T-helper 17 cell (primary cell): Measurements from ENCODE around the gene GUCA1A. TPM values are rescaled to one million over a fixed set of nuclear protein-coding genes. Genes with fewer than 3 reads are reported as not detected.
A peak's percentile ranks its signal among the peaks of the same experiment; 100 is the strongest.
"Not testable (repeated sequence)": the region's sequence is repeated elsewhere in the genome, so short reads cannot be mapped to it uniquely, and the experiment has no call there.

Source experiments
- ATAC-seq: fragments of 150-1000 bp; cut with Tn5 transposase; 2 replicates; pipeline ENCODE4 v1.10.0; 2021; ENCODE audit warnings: mild to moderate bottlenecking, moderate library complexity
- DNase-seq, 3 donors: peaks; one replicate each; pipeline versions ENCODE4 v3.0.0 to v3.0.0-alpha.2; 2020 to 2021
- H3K9me3 ChIP-seq: one replicate; pipeline ENCODE4 v1.7.0; 2013; ENCODE audit warnings: low read length, mild to moderate bottlenecking; ENCODE audit not compliant: control insufficient read depth, poor library complexity, severe bottlenecking
- H3K27ac Mint-ChIP-seq: one replicate; pipeline ENCODE4 v1.8.0; 2022; ENCODE audit warnings: mild to moderate bottlenecking, moderate library complexity, mixed read lengths
- H3K27me3 Mint-ChIP-seq: one replicate; pipeline ENCODE4 v1.8.0; 2022; ENCODE audit warnings: mixed read lengths
- H3K36me3 Mint-ChIP-seq: one replicate; pipeline ENCODE4 v1.8.0; 2022; ENCODE audit warnings: low read depth, mixed read lengths
- H3K4me1 Mint-ChIP-seq: one replicate; pipeline ENCODE4 v1.8.0; 2022; ENCODE audit warnings: mild to moderate bottlenecking, mixed read lengths
- H3K4me3 Mint-ChIP-seq: one replicate; pipeline ENCODE4 v1.8.0; 2022; ENCODE audit warnings: mild to moderate bottlenecking, moderate library complexity, mixed read lengths
- total RNA-seq, 4 donors: library from RNA in 2 of 4; stranded (reverse) in 2 of 4; gene quantifications; one replicate each; pipeline ENCODE4 v1.2.3 and lab custom pipeline; 2022 to 2026

GUCA1A gene
- total RNA-seq, 2 donors from 2014 or later = not detected

- peaks cover 2% of the 10 kb centered on the region for H3K36me3 Mint-ChIP-seq
- ATAC-seq (no peak), DNase-seq (no peak)
- H3K4me3 Mint-ChIP-seq = no peak overlapping the region
- peaks cover 6% of the 10 kb centered on the region for H3K4me1 Mint-ChIP-seq
- H3K27ac Mint-ChIP-seq = no peak overlapping the region
- H3K27me3 Mint-ChIP-seq = peaks cover 38% of the 10 kb centered on the region
- no peaks in the 10 kb centered on the region for H3K9me3 ChIP-seq
Observed at GRCh38 chr6:42138190-42138589, 35.0 kb upstream of the GUCA1A start.

GRCh38 chr6:42138630-42139619 lies 34.2 kb upstream of the GUCA1A start:
- no peak for DNase-seq
- Mint-ChIP-seq H3K27me3 (peaks cover 44% of the 10 kb centered on the region), H3K4me1 (peaks cover 6% of the 10 kb centered on the region), H3K27ac (no peak overlapping the region), H3K36me3 (peaks cover 5% of the 10 kb centered on the region), H3K4me3 (no peak overlapping the region)
- ATAC-seq = no peak
- H3K9me3 ChIP-seq = no peaks in the 10 kb centered on the region

DNA sequence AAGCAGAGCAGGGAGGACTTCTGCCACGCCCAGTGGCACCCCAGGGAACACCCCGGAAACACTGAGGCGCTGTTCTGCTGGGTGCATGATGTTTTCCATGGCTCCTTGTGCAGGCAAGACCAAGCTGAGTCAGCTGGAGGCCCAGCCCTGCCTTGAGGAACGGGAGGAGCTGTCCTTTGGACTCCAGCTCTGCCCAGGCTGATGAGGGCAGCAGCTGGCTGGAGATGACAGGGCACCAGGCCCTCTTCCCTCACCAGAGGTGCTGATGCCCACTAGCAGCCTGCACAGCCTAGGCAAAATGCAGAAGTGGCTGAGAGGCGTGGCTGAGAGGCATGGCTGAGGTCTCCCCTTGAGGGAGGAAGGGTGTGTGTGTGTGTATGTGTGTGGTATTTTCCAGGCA lies 33.1 kb upstream of the GUCA1A start:
- H3K9me3 ChIP-seq = no peaks in the 10 kb centered on the region
- peaks cover 6% of the 10 kb centered on the region for H3K4me1 Mint-ChIP-seq
- no peak for DNase-seq
- H3K27me3 Mint-ChIP-seq = peaks cover 44% of the 10 kb centered on the region
- H3K4me3 Mint-ChIP-seq = no peak overlapping the region
- no peak for ATAC-seq
- H3K27ac Mint-ChIP-seq = no peak overlapping the region
- H3K36me3 Mint-ChIP-seq = peaks cover 6% of the 10 kb centered on the region

DNA sequence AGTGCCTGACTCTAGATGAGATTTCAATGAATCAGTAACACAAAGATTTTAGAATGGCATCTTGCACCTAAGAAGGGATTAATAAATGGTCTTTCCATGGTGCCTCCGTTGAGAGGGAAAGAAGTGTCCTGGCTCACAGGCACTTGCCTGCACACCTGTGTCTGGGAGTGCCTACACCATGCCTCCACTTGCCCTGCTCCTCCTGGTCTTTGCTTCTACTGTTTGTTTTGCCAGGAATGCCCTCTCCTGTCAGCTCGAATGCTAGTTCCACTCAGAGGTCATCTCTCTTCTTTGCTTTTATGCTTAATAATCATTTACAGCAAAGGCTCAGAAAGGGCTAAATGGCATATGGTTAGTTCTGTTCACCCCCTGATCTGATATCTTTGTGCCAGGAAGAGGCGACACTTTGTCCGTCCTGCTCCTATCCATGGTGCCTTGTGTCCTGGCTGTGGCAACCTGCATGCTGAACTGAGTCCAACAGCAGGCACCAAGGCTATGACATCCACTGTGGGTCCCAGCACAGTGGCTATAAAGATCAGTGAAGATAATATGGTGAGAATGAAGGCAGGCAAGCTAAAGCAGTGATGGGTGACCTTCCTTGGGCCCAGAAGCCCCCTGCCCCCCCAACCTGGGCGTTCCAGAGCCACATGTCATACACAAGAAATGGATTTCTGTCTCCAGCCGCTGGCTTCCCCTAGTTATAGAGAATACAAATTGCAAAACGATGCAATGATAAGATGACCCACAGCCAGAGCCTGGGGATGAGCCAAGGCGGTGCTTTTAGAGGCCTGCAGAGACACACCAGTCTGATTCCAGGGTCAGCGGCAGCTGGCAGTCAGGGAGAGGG lies 32.2 kb upstream of the GUCA1A start:
- H3K9me3 ChIP-seq = no peaks in the 10 kb centered on the region
- ATAC-seq (no peak), DNase-seq (no peak)
- Mint-ChIP-seq H3K27ac (no peak overlapping the region), H3K4me3 (peak overlapping the region; percentile 15), H3K36me3 (peaks cover 6% of the 10 kb centered on the region), H3K27me3 (peaks cover 49% of the 10 kb centered on the region), H3K4me1 (peaks cover 6% of the 10 kb centered on the region)

DNA sequence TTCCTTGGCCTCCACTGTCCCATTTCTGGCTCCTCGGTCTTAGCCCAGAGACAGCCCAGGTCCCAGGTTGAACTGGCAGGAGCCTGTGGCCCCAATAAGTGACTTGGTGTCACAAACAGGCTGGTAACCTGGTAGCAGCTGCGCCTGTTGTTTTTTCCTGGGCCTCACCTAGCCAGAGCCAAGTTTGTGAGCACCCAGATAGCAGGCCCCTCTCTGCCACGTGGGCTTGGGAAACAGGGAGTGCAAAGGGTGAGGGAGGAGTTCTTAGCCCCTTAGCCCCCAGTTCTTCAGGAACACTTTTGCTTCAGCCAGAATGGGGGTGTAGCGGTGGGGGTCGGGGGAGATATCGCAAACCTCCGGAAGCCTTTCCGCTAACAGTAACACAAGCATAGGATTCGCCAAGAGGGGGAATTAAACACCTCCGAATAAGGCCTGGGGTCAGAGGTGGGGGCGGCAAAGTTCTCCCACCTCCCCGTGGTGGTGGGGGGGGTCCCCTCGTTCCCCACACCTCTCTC lies 31.5 kb upstream of the GUCA1A start:
- H3K9me3 ChIP-seq = no peaks in the 10 kb centered on the region
- no peak overlapping the region for H3K27ac Mint-ChIP-seq
- peaks cover 2% of the 10 kb centered on the region for H3K4me1 Mint-ChIP-seq
- ATAC-seq (no peak), DNase-seq (no peak)
- H3K27me3 Mint-ChIP-seq = peaks cover 45% of the 10 kb centered on the region
- H3K4me3 Mint-ChIP-seq = peak overlapping the region; percentile 41
- peaks cover 6% of the 10 kb centered on the region for H3K36me3 Mint-ChIP-seq

- Mint-ChIP-seq H3K27me3 (peaks cover 43% of the 10 kb centered on the region), H3K4me1 (peaks cover 2% of the 10 kb centered on the region), H3K4me3 (peak within 1 kb of the TSS; percentile 63), H3K27ac (no peak within 1 kb of the TSS), H3K36me3 (peaks cover 6% of the 10 kb centered on the region)
- no peaks in the 10 kb centered on the region for H3K9me3 ChIP-seq
- no peak for ATAC-seq
- no peak for DNase-seq
Observed at GRCh38 chr6:42142118-42142835, 30.9 kb upstream of the GUCA1A start, which contains the start of gene C6orf132. Gene C6orf132 (minus strand): TSS chr6:42142620. CDS start chr6:42142444, 176 bp downstream.

- Mint-ChIP-seq H3K4me1 (peaks cover 2% of the 10 kb centered on the region), H3K27ac (no peak overlapping the region), H3K4me3 (no peak overlapping the region), H3K27me3 (peaks cover 27% of the 10 kb centered on the region), H3K36me3 (peaks cover 6% of the 10 kb centered on the region)
- ATAC-seq (no peak), DNase-seq (no peak)
- H3K9me3 ChIP-seq = no peaks in the 10 kb centered on the region
Observed at GRCh38 chr6:42147138-42147562, 26.0 kb upstream of the GUCA1A start.

- Mint-ChIP-seq H3K4me3 (no peak overlapping the region), H3K27ac (no peak overlapping the region), H3K27me3 (peaks cover 23% of the 10 kb centered on the region), H3K36me3 (peaks cover 3% of the 10 kb centered on the region), H3K4me1 (peaks cover 2% of the 10 kb centered on the region)
- no peak for ATAC-seq
- no peaks in the 10 kb centered on the region for H3K9me3 ChIP-seq
- DNase-seq = no peak
Observed at GRCh38 chr6:42148058-42148457, 25.1 kb upstream of the GUCA1A start.

DNA sequence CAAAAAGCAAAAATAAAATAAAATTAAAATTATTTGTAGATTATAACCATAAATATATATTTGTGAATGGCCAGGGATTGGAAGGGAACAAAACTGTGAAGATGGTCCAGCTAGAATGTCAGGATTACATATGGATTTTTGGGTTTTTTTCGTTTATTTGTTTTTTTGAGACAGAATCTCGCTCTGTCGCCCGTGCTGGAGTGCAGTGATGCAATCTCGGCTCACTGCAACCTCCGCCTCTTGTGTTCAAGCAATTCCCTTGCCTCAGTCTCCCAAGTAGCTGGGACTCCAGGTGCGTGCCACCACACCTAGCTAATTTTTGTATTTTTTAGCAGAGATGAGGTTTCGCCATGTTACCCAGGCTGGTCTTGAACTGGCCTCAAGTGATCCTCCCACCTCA lies 22.9 kb upstream of the GUCA1A start:
- H3K27me3 Mint-ChIP-seq = peaks cover 8% of the 10 kb centered on the region
- no peak overlapping the region for H3K27ac Mint-ChIP-seq
- ATAC-seq = no peak
- no peak overlapping the region for H3K4me3 Mint-ChIP-seq
- H3K4me1 Mint-ChIP-seq = peaks cover 2% of the 10 kb centered on the region
- DNase-seq = no peak
- H3K9me3 ChIP-seq = no peaks in the 10 kb centered on the region
- no peaks in the 10 kb centered on the region for H3K36me3 Mint-ChIP-seq

DNA sequence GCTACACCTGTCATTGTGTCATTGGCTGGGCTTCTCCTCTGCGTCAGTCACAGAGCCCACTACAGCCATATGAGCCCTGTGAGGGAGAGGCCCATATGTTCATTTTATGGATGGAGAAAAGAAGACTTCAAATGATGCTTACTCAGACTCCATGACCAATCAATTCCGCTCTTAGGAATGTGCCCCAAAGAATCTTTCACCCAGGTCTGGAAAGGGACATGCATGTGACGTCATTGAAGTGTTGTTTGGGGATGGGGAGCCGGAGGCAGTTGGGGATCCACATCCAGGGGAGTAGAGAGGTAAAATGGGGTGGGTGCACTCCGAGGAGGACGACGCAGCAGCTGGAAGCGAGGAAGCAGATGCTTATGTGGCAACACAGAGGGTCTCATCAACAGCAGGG lies 21.1 kb upstream of the GUCA1A start:
- no peaks in the 10 kb centered on the region for H3K36me3 Mint-ChIP-seq
- DNase-seq (no peak), ATAC-seq (no peak)
- no peak overlapping the region for H3K4me3 Mint-ChIP-seq
- peaks cover 2% of the 10 kb centered on the region for H3K4me1 Mint-ChIP-seq
- H3K27me3 Mint-ChIP-seq = peaks cover 5% of the 10 kb centered on the region
- H3K9me3 ChIP-seq = no peaks in the 10 kb centered on the region
- H3K27ac Mint-ChIP-seq = no peak overlapping the region

- not testable (repeated sequence) for ATAC-seq, H3K4me3 Mint-ChIP-seq, H3K9me3 ChIP-seq, H3K4me1 Mint-ChIP-seq, DNase-seq, H3K27me3 Mint-ChIP-seq, H3K36me3 Mint-ChIP-seq, H3K27ac Mint-ChIP-seq
Observed at GRCh38 chr6:42152528-42153213, 20.5 kb upstream of the GUCA1A start.

DNA sequence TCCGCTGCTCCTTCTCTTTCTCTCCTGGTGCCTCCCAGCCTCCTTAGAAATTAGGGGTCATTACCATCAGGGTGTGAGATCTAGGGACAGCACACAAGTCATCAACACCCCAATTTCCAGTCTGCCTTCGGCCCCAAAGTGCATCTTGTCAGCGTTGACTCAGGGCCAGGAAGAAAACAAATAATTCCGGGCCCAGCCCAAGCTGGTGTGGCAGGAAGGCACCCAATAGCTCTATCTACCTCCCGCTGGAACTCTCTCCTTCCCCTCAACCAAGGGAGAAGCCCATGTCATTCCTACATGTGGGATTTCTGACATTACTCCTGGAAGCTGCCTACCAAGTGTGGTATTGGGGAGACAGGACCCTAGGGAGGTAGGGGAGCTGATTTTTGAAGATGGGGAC lies 19.2 kb upstream of the GUCA1A start:
- Mint-ChIP-seq H3K27ac (no peak overlapping the region), H3K4me3 (no peak overlapping the region), H3K36me3 (no peaks in the 10 kb centered on the region), H3K4me1 (peaks cover 2% of the 10 kb centered on the region), H3K27me3 (peaks cover 5% of the 10 kb centered on the region)
- H3K9me3 ChIP-seq = no peaks in the 10 kb centered on the region
- no peak for DNase-seq
- no peak for ATAC-seq
